BJ (cell line): ENCODE data around the gene NEK2. TPM values are rescaled to one million over a fixed set of nuclear protein-coding genes. Genes with fewer than 3 reads are reported as not detected.

Experiments
- CTCF ChIA-PET: fragments of 350-600 bp; formaldehyde crosslinking; extraction: SDS; loops from one replicate; lab custom pipeline; 2021; ENCODE audit warnings: antibody characterized with exemption, inconsistent platforms; lab: Yijun Ruan, JAX
- POLR2A ChIA-PET: fragments of 300-600 bp; sonication (Branson Sonifier 250); formaldehyde crosslinking; extraction: SDS; loops from one replicate; lab custom pipeline; 2021; ENCODE audit warnings: antibody characterized with exemption; lab: Charles Lee
- DNase-seq: peaks from one replicate; pipeline ENCODE4 v3.0.0-alpha.2; 2011; ENCODE audit warnings: low read depth
- H3K27me3 ChIP-seq: 2 replicates; pipeline ENCODE4 v1.6.0; 2011; ENCODE audit warnings: low read length; ENCODE audit not compliant: control insufficient read depth, insufficient read depth
- H3K36me3 ChIP-seq: 2 replicates; pipeline ENCODE4 v1.5.1; 2011; ENCODE audit warnings: low read length; ENCODE audit not compliant: control insufficient read depth, insufficient read depth
- H3K4me3 ChIP-seq: 2 replicates; pipeline ENCODE4 v1.5.1; 2011; ENCODE audit warnings: low read depth, mild to moderate bottlenecking, control low read depth, low read length
- polyA plus RNA-seq: library from polyadenylated mRNA; depleted of rRNA; stranded (reverse); fragments of >200 nt; gene quantifications from 2 replicates; pipeline ENCODE4 v1.2.3, GENCODE V29; 2011
- TF ChIP-seq, protein P1 (sequence below): IDR thresholded peaks from 2 replicates; pipeline ENCODE4 v1.5.1; 2011; ENCODE audit warnings: low read depth, mild to moderate bottlenecking, control low read depth, inconsistent platforms, low read length, moderate library complexity; ENCODE audit not compliant: insufficient read depth

Gene NEK2
- polyA plus RNA-seq, 1 experiment: 8.8 TPM

GRCh38 chr1:211625040-211625439, 50.4 kb downstream of the NEK2 start:
- POLR2A ChIA-PET: interaction anchor here (0.5 kb wide), 1 partner anchor 75 kb away, joined by 4 read pairs; no protein-coding TSS in a partner anchor
- TF ChIP-seq, protein P1, sequence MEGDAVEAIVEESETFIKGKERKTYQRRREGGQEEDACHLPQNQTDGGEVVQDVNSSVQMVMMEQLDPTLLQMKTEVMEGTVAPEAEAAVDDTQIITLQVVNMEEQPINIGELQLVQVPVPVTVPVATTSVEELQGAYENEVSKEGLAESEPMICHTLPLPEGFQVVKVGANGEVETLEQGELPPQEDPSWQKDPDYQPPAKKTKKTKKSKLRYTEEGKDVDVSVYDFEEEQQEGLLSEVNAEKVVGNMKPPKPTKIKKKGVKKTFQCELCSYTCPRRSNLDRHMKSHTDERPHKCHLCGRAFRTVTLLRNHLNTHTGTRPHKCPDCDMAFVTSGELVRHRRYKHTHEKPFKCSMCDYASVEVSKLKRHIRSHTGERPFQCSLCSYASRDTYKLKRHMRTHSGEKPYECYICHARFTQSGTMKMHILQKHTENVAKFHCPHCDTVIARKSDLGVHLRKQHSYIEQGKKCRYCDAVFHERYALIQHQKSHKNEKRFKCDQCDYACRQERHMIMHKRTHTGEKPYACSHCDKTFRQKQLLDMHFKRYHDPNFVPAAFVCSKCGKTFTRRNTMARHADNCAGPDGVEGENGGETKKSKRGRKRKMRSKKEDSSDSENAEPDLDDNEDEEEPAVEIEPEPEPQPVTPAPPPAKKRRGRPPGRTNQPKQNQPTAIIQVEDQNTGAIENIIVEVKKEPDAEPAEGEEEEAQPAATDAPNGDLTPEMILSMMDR: peak; percentile 46
- H3K36me3 ChIP-seq: no peaks in the 10 kb centered on the region
- no peak for DNase-seq
- CTCF ChIA-PET: interaction anchor here (0.7 to 1.1 kb wide), 7 partner anchors 9 to 110 kb away, joined by 3 to 7 read pairs (median 3); no protein-coding TSS in a partner anchor
- no peak overlapping the region for H3K4me3 ChIP-seq
- H3K27me3 ChIP-seq: no peaks in the 10 kb centered on the region

DNA sequence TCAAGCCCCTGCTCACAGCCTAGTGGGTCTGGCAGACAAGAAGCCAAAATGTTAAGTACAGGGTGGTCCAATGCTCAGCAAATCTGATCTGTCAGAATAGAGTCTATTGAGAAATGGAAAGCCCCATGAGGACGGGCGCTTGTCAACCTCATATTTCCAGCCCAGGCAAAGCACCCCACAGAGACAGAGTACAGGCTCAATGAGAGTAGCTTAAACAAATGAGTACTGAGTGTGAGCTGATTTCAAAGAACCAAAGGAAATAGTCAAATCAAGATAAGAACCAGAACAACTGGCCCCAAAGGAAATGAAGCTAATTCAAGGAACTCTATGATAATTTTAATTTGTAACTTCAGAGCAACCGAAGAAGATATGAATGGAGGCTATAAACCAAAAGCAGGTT, 51.9 kb downstream of the NEK2 start:
- H3K36me3 ChIP-seq: no peaks in the 10 kb centered on the region
- ChIA-PET POLR2A (no interaction called here), CTCF (interaction anchor here (1.1 to 1.6 kb wide), 4 partner anchors 9 to 21 kb away, joined by 3 to 5 read pairs (median 4); no protein-coding TSS in a partner anchor)
- DNase-seq: no peak
- no peak overlapping the region for H3K4me3 ChIP-seq
- H3K27me3 ChIP-seq: no peaks in the 10 kb centered on the region
- TF ChIP-seq, protein P1: no peak

DNA sequence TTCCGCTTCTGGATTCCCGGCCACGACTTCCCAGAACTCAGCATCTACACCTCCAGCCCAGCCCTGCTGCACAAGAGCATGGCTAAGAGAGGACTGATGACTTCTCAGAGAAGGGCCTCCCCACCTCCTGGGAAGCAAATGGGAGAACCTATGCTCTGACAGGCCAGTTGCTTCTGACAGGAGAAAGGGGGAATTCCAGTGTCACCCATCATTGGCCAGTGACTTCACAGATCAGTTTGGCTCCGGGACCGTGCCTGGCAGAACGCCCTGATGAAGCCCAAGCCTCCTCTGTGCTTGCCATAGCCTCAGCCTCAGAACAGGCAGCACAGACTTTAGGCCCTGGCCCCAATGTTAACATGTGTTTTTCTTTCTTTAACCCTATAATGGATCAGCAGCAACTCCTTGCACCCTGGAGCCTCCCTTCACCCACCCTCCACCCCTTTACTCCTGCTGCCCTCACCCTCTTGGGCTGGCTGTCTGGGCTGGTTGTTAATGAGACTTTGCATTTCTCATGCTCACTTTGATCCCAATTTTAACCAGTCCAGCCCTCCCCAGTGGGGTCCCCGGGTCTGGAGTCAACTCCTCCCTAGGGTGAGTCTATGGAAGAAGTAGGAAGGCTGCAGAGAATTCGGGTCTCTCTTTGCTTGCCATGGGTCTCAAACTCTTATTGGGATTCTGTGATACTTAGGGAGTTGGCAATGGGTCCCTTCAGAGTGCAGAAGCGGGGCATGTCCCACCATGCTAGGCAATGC, 53.8 kb downstream of the NEK2 start:
- CTCF ChIA-PET: no interaction called here
- Histone ChIP-seq H3K4me3 (no peak overlapping the region), H3K36me3 (no peaks in the 10 kb centered on the region), H3K27me3 (no peaks in the 10 kb centered on the region)
- POLR2A ChIA-PET: no interaction called here
- TF ChIP-seq, protein P1: no peak
- no peak for DNase-seq

DNA sequence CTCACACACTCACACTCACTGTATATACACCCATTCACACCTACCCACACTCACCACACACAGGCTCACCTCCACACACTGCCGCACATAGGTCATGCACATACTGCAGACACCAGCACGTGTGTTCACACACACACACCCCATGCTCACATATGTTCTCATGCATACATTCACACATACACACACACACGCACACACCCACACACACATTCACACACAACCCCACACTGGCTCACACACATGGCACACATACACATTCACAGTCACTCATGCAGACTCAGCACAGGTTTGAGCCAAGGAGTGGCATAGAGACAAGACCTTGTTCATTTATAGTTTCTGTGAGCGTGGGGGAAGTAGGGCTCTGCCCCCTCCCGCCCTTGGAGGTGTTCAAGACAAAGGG, 55.3 kb downstream of the NEK2 start:
- CTCF ChIA-PET: interaction anchor here (1.2 to 1.8 kb wide), 5 partner anchors 12 to 105 kb away, joined by 3 to 5 read pairs (median 3); no protein-coding TSS in a partner anchor
- no peak for DNase-seq
- Histone ChIP-seq H3K27me3 (no peaks in the 10 kb centered on the region), H3K36me3 (no peaks in the 10 kb centered on the region), H3K4me3 (no peak overlapping the region)
- POLR2A ChIA-PET: no interaction called here
- TF ChIP-seq, protein P1: no peak

DNA sequence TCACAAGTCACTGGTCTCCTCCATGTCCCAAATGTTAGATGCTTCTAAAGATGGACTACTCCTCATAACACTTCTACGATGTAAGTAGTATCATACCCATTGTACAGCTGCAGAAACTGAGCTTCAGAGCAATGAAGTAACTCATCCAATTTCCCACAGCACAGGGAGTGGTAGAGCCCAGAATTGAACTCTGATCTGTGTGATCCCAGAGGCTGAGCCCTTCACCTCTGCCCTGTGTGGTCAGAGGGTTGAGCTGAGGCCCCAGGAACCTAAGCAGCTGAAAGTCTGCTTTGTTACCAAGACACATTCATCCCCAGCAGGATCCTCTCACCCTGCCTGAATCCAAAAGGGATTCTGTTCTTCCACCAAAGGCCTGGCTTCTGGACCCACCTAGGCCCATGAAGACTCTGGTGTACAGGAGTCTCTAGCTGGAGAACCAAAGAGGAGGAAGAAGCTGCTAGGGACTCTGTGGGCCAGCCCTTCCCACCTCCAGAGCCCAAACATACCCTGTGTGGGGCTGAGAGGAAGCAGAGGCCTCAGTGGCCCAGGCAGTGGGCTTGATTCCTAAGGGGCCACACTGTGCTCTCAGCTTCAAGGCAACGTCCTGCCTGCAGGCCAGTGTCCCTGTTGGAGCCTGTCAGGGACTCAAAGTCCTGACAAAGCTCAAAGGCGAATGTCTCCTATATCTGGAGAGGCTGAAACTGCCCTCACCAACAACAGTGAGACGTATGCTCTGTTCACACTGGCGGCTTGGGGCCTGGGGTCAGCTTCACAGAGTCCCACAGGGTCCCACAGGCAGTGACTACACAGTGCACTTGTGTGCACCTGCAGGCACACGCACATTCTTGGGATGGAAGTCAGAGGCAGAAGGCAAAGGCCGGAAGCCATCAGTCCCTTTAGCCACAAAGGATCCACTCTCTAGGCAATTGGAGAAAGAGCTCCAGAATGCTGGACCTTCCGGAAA, 56.1 kb downstream of the NEK2 start:
- ChIA-PET CTCF (interaction anchor here (1.0 to 1.8 kb wide), 7 partner anchors 11 to 104 kb away, joined by 3 to 5 read pairs (median 3); no protein-coding TSS in a partner anchor), POLR2A (no interaction called here)
- Histone ChIP-seq H3K4me3 (no peak overlapping the region), H3K27me3 (no peaks in the 10 kb centered on the region), H3K36me3 (no peaks in the 10 kb centered on the region)
- TF ChIP-seq, protein P1: no peak
- DNase-seq: no peak
